Kidney (tissue), 14 donors: ENCODE measurements around the gene TEX38. TPM values are rescaled to one million over a fixed set of nuclear protein-coding genes. Genes with fewer than 3 reads are reported as not detected.
A peak's percentile ranks its signal among the peaks of the same experiment; 100 is the strongest.

Experiments
- DNase-seq, 5 donors: peaks; one replicate each; pipeline ENCODE4 v3.0.0-alpha.2; 2013 to 2020
- FAIRE-seq: peaks from 2 replicates; lab custom pipeline; 2012; peaks lifted over from hg19 to GRCh38; lab: Jason Lieb, UNC
- H3K27ac ChIP-seq, 2 donors: one replicate each; pipeline ENCODE4 v1.7.0; 2013; ENCODE audit warnings: low read depth in 2 of 2, low read length in 2 of 2, inconsistent platforms in 1 of 2
- H3K27me3 ChIP-seq: one replicate; pipeline ENCODE4 v1.7.1; 2013; ENCODE audit warnings: low read length, inconsistent platforms; ENCODE audit not compliant: control insufficient read depth, insufficient read depth
- H3K36me3 ChIP-seq, 3 donors: one replicate each; pipeline versions ENCODE4 v1.7.0 to v1.7.1; 2013; ENCODE audit warnings: low read length in 3 of 3, control low read depth in 1 of 3, inconsistent platforms in 1 of 3; ENCODE audit not compliant: insufficient read depth in 3 of 3, control insufficient read depth in 2 of 3
- H3K4me1 ChIP-seq, 3 donors: one replicate each; pipeline versions ENCODE4 v1.7.0 to v1.7.1; 2013; ENCODE audit warnings: low read length in 3 of 3, inconsistent platforms in 1 of 3, low read depth in 1 of 3; ENCODE audit not compliant: control insufficient read depth in 2 of 3, insufficient read depth in 2 of 3
- H3K4me3 ChIP-seq, 3 donors: one replicate each; pipeline versions ENCODE4 v1.7.0 to v1.8.1; 2013; ENCODE audit warnings: low read length in 3 of 3, control low read depth in 1 of 3, inconsistent platforms in 1 of 3
- H3K9ac ChIP-seq, 3 donors: one replicate each; pipeline versions ENCODE4 v1.7.0 to v1.7.1; 2013; ENCODE audit warnings: low read length in 3 of 3, control low read depth in 1 of 3, inconsistent platforms in 1 of 3
- H3K9me3 ChIP-seq, 3 donors: one replicate each; pipeline versions ENCODE4 v1.7.0 to v1.7.1; 2013; ENCODE audit warnings: low read length in 3 of 3, control low read depth in 1 of 3, inconsistent platforms in 1 of 3; ENCODE audit not compliant: control insufficient read depth in 2 of 3, insufficient read depth in 1 of 3
- intact Hi-C: fragments of 100-400 bp; cut with DNase I; formaldehyde crosslinking; loops from one replicate; pipeline ENCODE4 v1.11.1; 2022
- polyA plus RNA-seq: library from polyadenylated mRNA; stranded (reverse); fragments of 350-450 nt; fragmentation: Illumina TruSeq; extraction: RNeasy Lipid Tissue Mini Kit (QIAGEN cat#74804); gene quantifications from one replicate; pipeline ENCODE4 v1.2.3, GENCODE V29; 2014; ENCODE audit warnings: low read depth, low replicate concordance; ENCODE audit not compliant: insufficient read depth
- total RNA-seq: library from RNA; stranded (reverse); fragmentation: NEBNext Ultra II Directional; extraction: Animal tissue kit (Norgen Biotek cat#: 25700); gene quantifications from one replicate; pipeline ENCODE4 v1.2.1, GENCODE V29; 2021
- TF ChIP-seq, protein P1 (sequence below): IDR thresholded peaks from 3 replicates; pipeline ENCODE4 v1.5.1; 2012; ENCODE audit warnings: mild to moderate bottlenecking, moderate library complexity, borderline replicate concordance; ENCODE audit not compliant: insufficient read depth; ENCODE audit errors: extremely low read depth
- donor health status: control.
- donor health status: control.
- donor health status: control.
- donor health status: control.
- donor health status: control.
- donor health status: DM: yes; HTN: yes; CAD: no.
- donor health status: Normal renal cell carcinoma (clear cell type).

The TEX38 gene
- total and polyA plus RNA-seq, 2 donors from 2014 or later = 0.35 TPM; not detected in 1

GRCh38 chr1:46642115-46642680, 29.5 kb upstream of the TEX38 start:
- no peak overlapping the region for H3K27ac ChIP-seq
- FAIRE-seq = no peak
- intact Hi-C loops = no loop called here

GRCh38 chr1:46643368-46643775, 28.3 kb upstream of the TEX38 start:
- peaks cover 0 to 7% (median 5%) of the 10 kb centered on the region in 3 donors for H3K36me3 ChIP-seq
- peak in 2 of 5 donors; percentile 42 to 66 for DNase-seq
- peaks cover 0 to 3% (median 0%) of the 10 kb centered on the region in 3 donors for H3K4me1 ChIP-seq
- FAIRE-seq = no peak
- intact Hi-C loops = no loop called here
- TF ChIP-seq, protein P1, sequence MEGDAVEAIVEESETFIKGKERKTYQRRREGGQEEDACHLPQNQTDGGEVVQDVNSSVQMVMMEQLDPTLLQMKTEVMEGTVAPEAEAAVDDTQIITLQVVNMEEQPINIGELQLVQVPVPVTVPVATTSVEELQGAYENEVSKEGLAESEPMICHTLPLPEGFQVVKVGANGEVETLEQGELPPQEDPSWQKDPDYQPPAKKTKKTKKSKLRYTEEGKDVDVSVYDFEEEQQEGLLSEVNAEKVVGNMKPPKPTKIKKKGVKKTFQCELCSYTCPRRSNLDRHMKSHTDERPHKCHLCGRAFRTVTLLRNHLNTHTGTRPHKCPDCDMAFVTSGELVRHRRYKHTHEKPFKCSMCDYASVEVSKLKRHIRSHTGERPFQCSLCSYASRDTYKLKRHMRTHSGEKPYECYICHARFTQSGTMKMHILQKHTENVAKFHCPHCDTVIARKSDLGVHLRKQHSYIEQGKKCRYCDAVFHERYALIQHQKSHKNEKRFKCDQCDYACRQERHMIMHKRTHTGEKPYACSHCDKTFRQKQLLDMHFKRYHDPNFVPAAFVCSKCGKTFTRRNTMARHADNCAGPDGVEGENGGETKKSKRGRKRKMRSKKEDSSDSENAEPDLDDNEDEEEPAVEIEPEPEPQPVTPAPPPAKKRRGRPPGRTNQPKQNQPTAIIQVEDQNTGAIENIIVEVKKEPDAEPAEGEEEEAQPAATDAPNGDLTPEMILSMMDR = no peak
- H3K27me3 ChIP-seq = no peaks in the 10 kb centered on the region
- H3K9ac ChIP-seq = no peak overlapping the region
- H3K27ac ChIP-seq = no peak overlapping the region
- H3K9me3 ChIP-seq = peaks cover 0 to 5% (median 0%) of the 10 kb centered on the region in 3 donors
- no peak overlapping the region for H3K4me3 ChIP-seq

More at GRCh38 chr1:46642115-46642680, 29.5 kb upstream of the TEX38 start:
- Histone ChIP-seq H3K4me3 (no peak overlapping the region), H3K9me3 (no peaks in the 10 kb centered on the region), H3K36me3 (peaks cover 0 to 5% (median 5%) of the 10 kb centered on the region in 3 donors), H3K4me1 (peaks cover 0 to 3% (median 0%) of the 10 kb centered on the region in 3 donors), H3K27me3 (no peaks in the 10 kb centered on the region), H3K9ac (no peak overlapping the region)
- TF ChIP-seq, protein P1 = no peak
- no peak for DNase-seq

- intact Hi-C loops = no loop called here
- no peak overlapping the region for H3K4me3 ChIP-seq
- FAIRE-seq = no peak
These were observed 25.8 kb upstream of the TEX38 start for GRCh38 chr1:46645815-46646214.

More at GRCh38 chr1:46645815-46646214, 25.8 kb upstream of the TEX38 start:
- no peak for DNase-seq
- peaks cover 0 to 16% (median 3%) of the 10 kb centered on the region in 3 donors for H3K9me3 ChIP-seq
- peaks cover 0 to 3% (median 0%) of the 10 kb centered on the region in 3 donors for H3K4me1 ChIP-seq
- no peak overlapping the region for H3K27ac ChIP-seq
- H3K9ac ChIP-seq = no peak overlapping the region
- no peaks in the 10 kb centered on the region for H3K27me3 ChIP-seq
- H3K36me3 ChIP-seq = peaks cover 5 to 15% (median 7%) of the 10 kb centered on the region in 3 donors
- TF ChIP-seq, protein P1 = no peak
